ENCODE data around the gene DUSP12. TPM values are rescaled to one million over a fixed set of nuclear protein-coding genes. Genes with fewer than 3 reads are reported as not detected.

The DUSP12 gene
- total RNA-seq, 1 experiment from 2014 or later = 31.6 TPM

- Histone ChIP-seq H3K4me1 (ENCODE audit: control insufficient read depth in 1 of 2, insufficient read depth in 2 of 2, low read length in 2 of 2) (peaks cover 13 to 31% of the 10 kb centered on the region in 2 experiments; a peak in 3 of 4 replicates), H3K9me2 (ENCODE audit: insufficient read depth) (no peaks in the 10 kb centered on the region), H3K27me3 (ENCODE audit: insufficient read depth, low read length) (no peaks in the 10 kb centered on the region), H2AFZ (ENCODE audit: low read depth, low read length, poor library complexity, severe bottlenecking) (peak overlapping the region; percentile 72), H3K79me2 (ENCODE audit: insufficient read depth, low read length) (peaks cover 26% of the 10 kb centered on the region), H3K9ac (ENCODE audit: low read length) (no peak overlapping the region), H4K20me1 (ENCODE audit: insufficient read depth) (no peaks in the 10 kb centered on the region), H3K9me3 (ENCODE audit: control insufficient read depth in 1 of 2, insufficient read depth in 1 of 2, low read depth in 1 of 2, low read length in 2 of 2) (no peaks in the 10 kb centered on the region), H3K27ac (ENCODE audit: low read depth, low read length) (no peak overlapping the region), H3K4me2 (ENCODE audit: low read length) (peak overlapping the region; percentile 79), H3K4me3 (replicated peaks in 1 of 2; ENCODE audit: low read depth in 1 of 2, low read length in 2 of 2) (peak overlapping the region in 1 of 2 experiments; percentile 24; a peak in 1 of 4 replicates), H3K36me3 (ENCODE audit: control insufficient read depth in 1 of 2, insufficient read depth in 2 of 2, low read length in 2 of 2) (peaks cover 0 to 2% of the 10 kb centered on the region in 2 experiments; a peak in 1 of 4 replicates)
- DNase-seq (ENCODE audit: low read depth, low spot score) (peak; percentile 75), ATAC-seq (peak; percentile 67)
- POLR2A ChIA-PET = interaction anchor here (0.6 to 1.2 kb wide), 2 partner anchors 14 to 274 kb away, joined by 3 read pairs; partner anchors contain the start of gene DUSP12
- BruUV-seq (replicated peaks) = no TSS peak
- CTCF ChIA-PET = interaction anchor here (1.0 to 3.3 kb wide), 2 partner anchors 37 to 274 kb away, joined by 3 to 31 read pairs; no protein-coding TSS in a partner anchor
- TF ChIP-seq, protein P1, sequence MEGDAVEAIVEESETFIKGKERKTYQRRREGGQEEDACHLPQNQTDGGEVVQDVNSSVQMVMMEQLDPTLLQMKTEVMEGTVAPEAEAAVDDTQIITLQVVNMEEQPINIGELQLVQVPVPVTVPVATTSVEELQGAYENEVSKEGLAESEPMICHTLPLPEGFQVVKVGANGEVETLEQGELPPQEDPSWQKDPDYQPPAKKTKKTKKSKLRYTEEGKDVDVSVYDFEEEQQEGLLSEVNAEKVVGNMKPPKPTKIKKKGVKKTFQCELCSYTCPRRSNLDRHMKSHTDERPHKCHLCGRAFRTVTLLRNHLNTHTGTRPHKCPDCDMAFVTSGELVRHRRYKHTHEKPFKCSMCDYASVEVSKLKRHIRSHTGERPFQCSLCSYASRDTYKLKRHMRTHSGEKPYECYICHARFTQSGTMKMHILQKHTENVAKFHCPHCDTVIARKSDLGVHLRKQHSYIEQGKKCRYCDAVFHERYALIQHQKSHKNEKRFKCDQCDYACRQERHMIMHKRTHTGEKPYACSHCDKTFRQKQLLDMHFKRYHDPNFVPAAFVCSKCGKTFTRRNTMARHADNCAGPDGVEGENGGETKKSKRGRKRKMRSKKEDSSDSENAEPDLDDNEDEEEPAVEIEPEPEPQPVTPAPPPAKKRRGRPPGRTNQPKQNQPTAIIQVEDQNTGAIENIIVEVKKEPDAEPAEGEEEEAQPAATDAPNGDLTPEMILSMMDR (IDR thresholded peaks at IDR 0.05 in 2 of 3, conservative IDR thresholded peaks at IDR 0.05 in 1 of 3; ENCODE audit: borderline replicate concordance in 1 of 3, insufficient read depth in 1 of 3, low read depth in 2 of 3, low read length in 2 of 3) = peak; percentile 71 to 85 (median 78)
- no peak for TF ChIP-seq EZH2phosphoT487 (IDR thresholded peaks at IDR 0.05; ENCODE audit: borderline replicate concordance)
- TF ChIP-seq CBX3 (IDR thresholded peaks at IDR 0.05; ENCODE audit: low read depth) = peak; percentile 78; the same call in 1 of the 2 replicates
- peak; percentile 63 for TF ChIP-seq RAD21 (IDR thresholded peaks at IDR 0.05; ENCODE audit: low read depth)
- TF ChIP-seq YY1 (IDR thresholded peaks at IDR 0.05; ENCODE audit: extremely low read depth, insufficient replicate concordance, low read depth, low read length) = peak; percentile 63
- TF ChIP-seq, protein P2, sequence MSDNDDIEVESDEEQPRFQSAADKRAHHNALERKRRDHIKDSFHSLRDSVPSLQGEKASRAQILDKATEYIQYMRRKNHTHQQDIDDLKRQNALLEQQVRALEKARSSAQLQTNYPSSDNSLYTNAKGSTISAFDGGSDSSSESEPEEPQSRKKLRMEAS (IDR thresholded peaks at IDR 0.05) = peak; percentile 41; the same call in 1 of the 2 replicates
- TF ChIP-seq EGR1 (IDR thresholded peaks at IDR 0.05; ENCODE audit: low read depth) = no peak
- no peak for TF ChIP-seq EZH2 (IDR thresholded peaks at IDR 0.05)
- RAD21 ChIA-PET (ENCODE audit: low non-redundant PET in 1 of 2, low total read pairs in 2 of 2, uncharacterized antibody in 2 of 2, unreplicated experiment in 2 of 2) = no interaction called here
- intact Hi-C loops (cut with micrococcal nuclease) = no loop called here
Measured at GRCh38 chr1:161763522-161764098, 14.0 kb downstream of the DUSP12 start.

Measured in HCT116 (cell line).